ENCODE measurements around the gene SKAP2.

Gene SKAP2

GRCh38 chr7:26864309-26865093 lies at the start of gene SKAP2:
Gene SKAP2, minus strand, starts transcription at chr7:26864590. Its CDS starts 161 bp downstream, at chr7:26864429.
- peak; percentile 68 for DNase-seq (ENCODE audit: low read depth)

- DNase-seq (ENCODE audit: low read depth), result no peak
Observed at GRCh38 chr7:26912933-26913536, 48.6 kb upstream of the SKAP2 start.

GRCh38 chr7:26912338-26912737 lies 47.9 kb upstream of the SKAP2 start:
- DNase-seq (ENCODE audit: low read depth), result no peak

- no peak for DNase-seq (ENCODE audit: low read depth)
Observed at GRCh38 chr7:26910221-26910620, 45.8 kb upstream of the SKAP2 start.

- no peak for DNase-seq (ENCODE audit: low read depth)
Observed at GRCh38 chr7:26900251-26900650, 35.9 kb upstream of the SKAP2 start.

- no peak for DNase-seq (ENCODE audit: low read depth)
Observed at GRCh38 chr7:26899519-26899918, 35.1 kb upstream of the SKAP2 start.

- DNase-seq (ENCODE audit: low read depth), result no peak
Observed at GRCh38 chr7:26898891-26899290, 34.5 kb upstream of the SKAP2 start.

- DNase-seq (ENCODE audit: low read depth), result no peak
Observed at GRCh38 chr7:26897928-26898327, 33.5 kb upstream of the SKAP2 start.

- DNase-seq (ENCODE audit: low read depth), result no peak
Observed at GRCh38 chr7:26891400-26892350, 27.3 kb upstream of the SKAP2 start.

- DNase-seq (ENCODE audit: low read depth), result no peak
Observed at GRCh38 chr7:26880852-26881251, 16.5 kb upstream of the SKAP2 start.

GRCh38 chr7:26879671-26880070 lies 15.3 kb upstream of the SKAP2 start:
- DNase-seq (ENCODE audit: low read depth), result no peak

- DNase-seq (ENCODE audit: low read depth), result no peak
Observed at GRCh38 chr7:26868841-26869495, 4.6 kb upstream of the SKAP2 start.

- no peak for DNase-seq (ENCODE audit: low read depth)
Observed at GRCh38 chr7:26865094-26865388, 651 bp upstream of the SKAP2 start.

- no peak for DNase-seq (ENCODE audit: low read depth)
Observed at GRCh38 chr7:26863518-26864308, 677 bp downstream of the SKAP2 start.

- DNase-seq (ENCODE audit: low read depth), result no peak
Observed at GRCh38 chr7:26862834-26863233, 1.6 kb downstream of the SKAP2 start.

- DNase-seq (ENCODE audit: low read depth), result no peak
Observed at GRCh38 chr7:26861050-26861449, 3.3 kb downstream of the SKAP2 start.

GRCh38 chr7:26860361-26860760 lies 4.0 kb downstream of the SKAP2 start:
- DNase-seq (ENCODE audit: low read depth), result no peak

- no peak for DNase-seq (ENCODE audit: low read depth)
Observed at GRCh38 chr7:26859720-26860119, 4.7 kb downstream of the SKAP2 start.

- no peak for DNase-seq (ENCODE audit: low read depth)
Observed at GRCh38 chr7:26858735-26859134, 5.7 kb downstream of the SKAP2 start.

GRCh38 chr7:26858241-26858715 lies 6.1 kb downstream of the SKAP2 start:
- DNase-seq (ENCODE audit: low read depth), result no peak

- DNase-seq (ENCODE audit: low read depth), result no peak
Observed at GRCh38 chr7:26857506-26858240, 6.7 kb downstream of the SKAP2 start.
